NCI-H1417 (cell line): ENCODE results near the gene EPB41L4A.
A peak's percentile ranks its signal among the peaks of the same experiment; 100 is the strongest.
"Not testable (repeated sequence)": the region's sequence is repeated elsewhere in the genome, so short reads cannot be mapped to it uniquely, and the experiment has no call there.

Experiments used
- DNase-seq, 3 experiments: peaks; one replicate each; lab custom pipeline; 2025; lab: John Stamatoyannopoulos, UW

The EPB41L4A gene

DNA sequence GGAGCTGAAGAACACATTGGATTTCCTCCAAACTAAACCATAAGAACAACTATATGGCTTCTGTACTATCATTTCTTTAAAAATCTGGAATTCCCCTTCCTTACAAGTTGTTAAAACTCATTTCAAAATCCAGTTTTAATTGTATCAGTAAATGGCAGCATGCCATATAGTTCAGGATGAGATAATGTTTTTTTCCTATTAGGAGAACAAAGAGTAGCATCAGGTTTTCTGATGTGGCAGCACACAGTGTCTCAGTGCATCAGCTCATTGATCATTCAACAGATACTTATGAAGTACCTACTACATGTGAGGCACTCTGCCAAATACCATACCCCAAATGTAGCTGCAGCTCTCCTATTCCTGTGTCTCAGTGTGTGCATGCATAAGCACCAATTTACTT, 161.1 kb downstream of the EPB41L4A start:
- DNase-seq: no peak

DNA sequence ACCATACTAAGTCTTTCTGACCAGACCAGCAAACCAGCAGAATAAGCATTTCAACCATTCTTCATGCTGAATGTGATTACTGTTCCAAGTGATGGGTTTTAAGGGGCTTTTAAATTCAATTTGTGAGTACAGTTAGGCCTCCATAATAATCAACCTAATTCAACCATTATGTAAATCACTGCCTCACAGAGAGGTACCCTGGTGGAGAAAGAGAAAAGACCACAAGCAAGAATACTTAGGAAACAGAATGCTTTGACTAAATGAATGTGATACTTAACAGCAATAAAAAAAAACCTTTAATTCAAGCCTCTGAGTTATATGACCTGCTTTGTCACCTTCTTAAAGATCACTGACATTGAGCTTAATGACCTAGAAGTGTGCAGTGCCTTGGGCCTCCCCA, 162.1 kb downstream of the EPB41L4A start:
- no peak for DNase-seq

DNA sequence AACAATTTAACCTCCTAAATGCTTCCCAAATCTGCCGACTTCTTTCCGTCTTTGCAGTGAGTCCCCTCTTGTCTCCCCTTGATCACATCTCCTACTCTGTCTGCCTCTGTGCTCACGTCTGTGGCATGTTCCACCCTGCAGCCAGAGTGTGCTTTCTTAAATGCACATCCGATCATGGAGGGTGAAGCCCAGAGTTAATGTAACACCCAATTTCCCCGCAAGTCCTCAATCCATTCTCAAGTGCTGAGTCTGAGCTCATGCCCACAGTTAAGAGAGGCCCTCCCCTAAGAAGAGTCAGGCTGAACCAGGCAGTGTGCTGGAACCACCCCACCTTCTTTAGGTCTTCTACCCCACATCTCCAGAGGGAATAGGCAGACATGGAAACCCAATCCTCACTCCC, 164.8 kb downstream of the EPB41L4A start:
- no peak for DNase-seq

- no peak for DNase-seq
Observed at GRCh38 chr5:112253478-112254250, 165.4 kb downstream of the EPB41L4A start.

GRCh38 chr5:112250551-112250950, 168.5 kb downstream of the EPB41L4A start:
- DNase-seq: no peak

- DNase-seq: no peak
Observed at GRCh38 chr5:112248623-112249022, 170.5 kb downstream of the EPB41L4A start.

DNA sequence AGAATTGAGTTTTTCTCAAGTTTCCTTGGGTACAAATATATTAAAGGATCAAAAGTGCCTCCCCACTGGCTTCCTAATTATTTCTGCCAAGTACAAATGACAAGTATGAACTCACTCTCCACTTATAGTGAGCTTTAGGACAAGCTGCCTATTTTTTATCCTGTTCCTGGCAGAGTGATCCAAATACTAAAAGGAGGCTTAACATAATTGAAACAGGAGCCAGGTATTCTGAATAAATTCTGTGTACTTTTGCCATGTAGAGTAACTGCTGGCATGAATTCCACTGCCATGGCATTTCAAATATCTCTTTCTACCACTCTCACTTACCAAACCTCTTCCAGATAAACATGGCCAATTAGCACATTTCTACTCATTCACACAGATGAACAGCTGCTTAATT, 171.1 kb downstream of the EPB41L4A start:
- no peak for DNase-seq

DNA sequence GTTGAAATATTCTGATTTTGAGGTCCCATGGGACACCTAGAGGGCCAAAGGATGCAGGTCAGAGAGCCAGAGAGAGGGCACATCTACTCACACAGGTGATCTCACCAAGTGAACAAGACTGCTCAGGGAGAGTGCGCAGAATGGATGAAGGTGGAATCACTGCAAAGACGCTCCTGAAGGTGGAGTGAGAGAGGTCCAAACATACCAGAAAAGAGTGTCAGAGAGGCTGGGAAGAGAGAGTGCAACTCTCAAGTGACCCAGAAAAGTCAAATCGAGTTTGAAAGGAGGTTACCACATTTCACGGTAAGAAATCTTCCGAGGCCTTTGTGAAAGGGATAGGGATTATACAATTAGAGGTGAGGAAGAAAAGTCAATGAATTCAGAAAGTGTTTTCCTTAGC, 173.4 kb downstream of the EPB41L4A start:
- DNase-seq: no peak

DNA sequence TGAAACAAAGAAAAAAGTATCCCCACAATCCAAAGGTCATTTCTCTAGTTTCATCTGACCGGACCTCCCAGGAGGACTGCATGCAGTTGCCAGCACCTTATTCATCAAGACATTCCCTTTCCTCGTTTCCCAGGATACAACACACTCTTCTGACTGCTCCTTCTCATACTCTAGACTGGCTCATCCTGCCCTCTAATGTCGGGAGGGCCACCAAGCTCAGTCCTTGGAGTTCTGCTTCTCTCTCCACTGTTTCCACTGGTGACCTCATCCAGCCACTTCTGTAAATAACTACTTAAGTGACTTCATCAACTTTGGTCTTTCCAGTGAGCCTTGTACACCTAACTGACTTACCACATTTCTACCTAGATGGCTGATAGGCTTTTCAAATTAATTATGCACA, 179.1 kb downstream of the EPB41L4A start:
- no peak for DNase-seq

DNA sequence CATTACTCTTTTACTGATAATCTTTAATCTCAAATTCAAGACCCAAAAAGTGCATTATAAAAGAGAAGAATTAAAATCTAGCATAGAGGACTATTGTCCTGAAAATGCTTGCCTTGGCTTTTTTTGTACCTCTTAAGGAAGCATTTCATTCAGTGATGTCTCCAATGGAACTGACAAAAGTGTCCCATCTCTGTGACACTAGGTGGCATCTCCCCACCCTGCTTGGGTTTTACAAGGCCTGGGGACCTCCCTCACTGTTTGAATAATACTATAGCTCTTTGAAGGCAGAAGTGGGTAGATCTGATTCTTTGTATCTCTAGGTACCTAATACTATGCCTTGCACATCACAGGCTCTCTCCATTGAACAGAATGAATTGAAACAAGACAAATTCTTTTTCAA, 180.6 kb downstream of the EPB41L4A start:
- peak in 2 of 3 experiments; percentile 11 to 17 for DNase-seq

GRCh38 chr5:112237456-112237855, 181.6 kb downstream of the EPB41L4A start:
- no peak for DNase-seq

DNA sequence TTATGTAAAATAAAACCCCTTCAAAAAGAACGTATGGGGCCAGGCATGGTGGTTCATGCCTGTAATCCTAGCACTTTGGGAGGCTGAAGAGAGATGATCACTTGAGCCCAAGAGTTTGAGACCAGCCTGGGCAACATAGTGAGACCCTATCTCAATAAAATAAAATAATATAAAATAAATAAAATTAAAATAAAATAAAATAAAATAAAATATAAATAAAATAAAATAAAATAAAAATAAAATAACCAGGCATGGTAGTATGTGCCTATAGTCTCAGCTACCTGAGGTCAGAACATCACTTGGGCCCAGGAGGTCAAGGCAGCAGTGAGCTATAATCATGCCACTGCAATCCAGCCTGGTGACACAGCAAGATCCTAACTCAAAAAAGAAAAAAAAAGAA, 185.1 kb downstream of the EPB41L4A start:
- no peak for DNase-seq

DNA sequence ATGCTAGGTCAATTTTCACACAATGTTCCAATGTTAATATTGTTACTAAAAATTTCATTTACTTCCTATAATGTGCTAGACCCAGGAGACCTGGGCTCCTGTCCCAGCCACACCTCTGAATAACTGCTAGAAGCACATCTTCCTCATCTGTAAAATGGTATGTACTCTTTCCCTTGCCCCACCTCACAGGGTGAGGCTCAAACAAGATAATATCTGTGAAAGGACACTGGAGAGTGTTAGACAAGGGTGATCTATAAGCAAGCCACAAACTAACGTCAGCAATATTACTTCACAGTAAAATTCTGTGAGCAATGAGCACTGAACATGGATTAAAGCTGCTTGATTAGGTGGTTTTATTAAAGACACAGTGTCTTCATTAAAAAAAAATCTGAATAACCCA, 186.4 kb downstream of the EPB41L4A start:
- DNase-seq: no peak

DNA sequence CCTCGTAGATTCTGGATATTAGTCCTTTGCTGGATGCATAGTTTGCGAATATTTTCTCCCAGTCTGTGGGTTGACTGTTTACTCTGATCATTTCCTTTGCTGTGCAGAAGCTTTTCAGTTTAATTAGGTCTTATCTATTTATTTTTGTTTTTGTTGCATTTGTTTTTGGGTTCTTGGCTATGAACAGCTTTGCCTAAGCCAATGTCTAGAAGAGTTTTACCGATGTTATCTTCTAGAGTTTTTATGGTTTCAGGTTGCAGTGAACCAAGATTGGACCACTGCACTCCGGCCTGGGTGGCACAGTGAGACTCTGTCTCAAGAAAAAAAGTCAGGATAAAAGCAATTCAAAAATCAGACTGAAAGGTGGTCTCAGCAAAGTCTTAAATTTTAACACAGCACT, 188.5 kb downstream of the EPB41L4A start:
- no peak for DNase-seq

DNA sequence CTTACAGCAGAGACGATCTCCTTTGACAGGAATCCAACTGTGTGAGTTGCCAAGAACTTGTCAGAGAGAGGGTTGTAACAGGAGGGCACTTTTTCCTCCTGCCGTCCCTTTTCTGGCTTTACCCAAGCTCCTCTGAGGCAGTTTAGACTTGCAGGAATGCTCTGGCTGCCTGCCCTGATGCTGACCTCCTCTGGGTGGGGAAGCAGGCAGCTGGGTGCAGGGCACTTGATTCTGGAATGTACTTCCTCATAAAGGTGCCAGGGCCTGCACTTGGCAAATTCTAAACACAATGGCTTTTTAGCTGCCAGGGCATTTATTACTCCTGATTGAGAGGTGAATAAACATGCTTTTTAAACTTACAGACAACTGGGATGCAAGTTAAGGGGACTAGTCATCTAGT, 190.4 kb downstream of the EPB41L4A start:
- peak in 1 of 3 experiments; percentile 9 for DNase-seq

- peak in 2 of 3 experiments; percentile 5 to 59 for DNase-seq
Observed at GRCh38 chr5:112227911-112228631, 191.0 kb downstream of the EPB41L4A start.

- DNase-seq: peak in 2 of 3 experiments; percentile 9 to 17
Observed at GRCh38 chr5:112226215-112226614, 192.9 kb downstream of the EPB41L4A start.

DNA sequence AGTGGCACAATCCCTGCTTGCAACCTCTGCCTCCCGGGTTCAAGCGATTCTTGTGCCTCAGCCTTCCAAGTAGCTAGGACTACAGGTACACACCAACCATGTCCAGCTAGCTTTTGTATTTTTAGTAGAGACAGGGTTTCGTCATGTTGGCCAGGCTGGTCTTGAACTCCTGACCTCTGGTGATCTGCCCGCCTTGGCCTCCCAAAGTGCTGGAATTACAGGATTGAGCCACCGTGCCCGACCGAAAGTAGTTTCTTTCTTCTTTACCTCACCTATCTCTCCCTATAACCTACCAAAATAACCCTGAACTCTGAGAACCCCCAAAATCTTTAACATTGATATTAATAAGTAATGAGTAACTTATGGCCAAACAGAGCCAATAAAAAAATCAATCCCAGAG, 196.1 kb downstream of the EPB41L4A start:
- DNase-seq: not testable (repeated sequence)

GRCh38 chr5:112221128-112221527, 197.9 kb downstream of the EPB41L4A start:
- DNase-seq: no peak

- no peak for DNase-seq
Observed at GRCh38 chr5:112219000-112219399, 200.1 kb downstream of the EPB41L4A start.

GRCh38 chr5:112217843-112218579, 201.1 kb downstream of the EPB41L4A start:
- DNase-seq: peak in 1 of 3 experiments; percentile 2

- DNase-seq: no peak
Observed at GRCh38 chr5:112216140-112216539, 202.9 kb downstream of the EPB41L4A start.
